Activated naive CD4-positive, alpha-beta T cell treated with anti-CD3 and anti-CD28 coated beads, Interleukin-2, amount 50 U/mL, for 24 hours (primary cell): Measurements from ENCODE around the gene ROBO3.

ENCODE experiments used
- H3K27ac Mint-ChIP-seq: one replicate; pipeline ENCODE4 v1.8.0; 2021; ENCODE audit warnings: mild to moderate bottlenecking, mixed read lengths
- H3K27me3 Mint-ChIP-seq: one replicate; pipeline ENCODE4 v1.8.0; 2021; ENCODE audit warnings: mixed read lengths
- H3K36me3 Mint-ChIP-seq: one replicate; pipeline ENCODE4 v1.8.0; 2021; ENCODE audit warnings: mixed read lengths
- H3K4me1 Mint-ChIP-seq: one replicate; pipeline ENCODE4 v1.8.0; 2021; ENCODE audit warnings: mixed read lengths
- H3K4me3 Mint-ChIP-seq: one replicate; pipeline ENCODE4 v1.8.0; 2021; ENCODE audit warnings: mild to moderate bottlenecking, mixed read lengths
- H3K9me3 Mint-ChIP-seq: one replicate; pipeline ENCODE4 v1.8.0; 2021; ENCODE audit warnings: mixed read lengths

Gene ROBO3, protein sequence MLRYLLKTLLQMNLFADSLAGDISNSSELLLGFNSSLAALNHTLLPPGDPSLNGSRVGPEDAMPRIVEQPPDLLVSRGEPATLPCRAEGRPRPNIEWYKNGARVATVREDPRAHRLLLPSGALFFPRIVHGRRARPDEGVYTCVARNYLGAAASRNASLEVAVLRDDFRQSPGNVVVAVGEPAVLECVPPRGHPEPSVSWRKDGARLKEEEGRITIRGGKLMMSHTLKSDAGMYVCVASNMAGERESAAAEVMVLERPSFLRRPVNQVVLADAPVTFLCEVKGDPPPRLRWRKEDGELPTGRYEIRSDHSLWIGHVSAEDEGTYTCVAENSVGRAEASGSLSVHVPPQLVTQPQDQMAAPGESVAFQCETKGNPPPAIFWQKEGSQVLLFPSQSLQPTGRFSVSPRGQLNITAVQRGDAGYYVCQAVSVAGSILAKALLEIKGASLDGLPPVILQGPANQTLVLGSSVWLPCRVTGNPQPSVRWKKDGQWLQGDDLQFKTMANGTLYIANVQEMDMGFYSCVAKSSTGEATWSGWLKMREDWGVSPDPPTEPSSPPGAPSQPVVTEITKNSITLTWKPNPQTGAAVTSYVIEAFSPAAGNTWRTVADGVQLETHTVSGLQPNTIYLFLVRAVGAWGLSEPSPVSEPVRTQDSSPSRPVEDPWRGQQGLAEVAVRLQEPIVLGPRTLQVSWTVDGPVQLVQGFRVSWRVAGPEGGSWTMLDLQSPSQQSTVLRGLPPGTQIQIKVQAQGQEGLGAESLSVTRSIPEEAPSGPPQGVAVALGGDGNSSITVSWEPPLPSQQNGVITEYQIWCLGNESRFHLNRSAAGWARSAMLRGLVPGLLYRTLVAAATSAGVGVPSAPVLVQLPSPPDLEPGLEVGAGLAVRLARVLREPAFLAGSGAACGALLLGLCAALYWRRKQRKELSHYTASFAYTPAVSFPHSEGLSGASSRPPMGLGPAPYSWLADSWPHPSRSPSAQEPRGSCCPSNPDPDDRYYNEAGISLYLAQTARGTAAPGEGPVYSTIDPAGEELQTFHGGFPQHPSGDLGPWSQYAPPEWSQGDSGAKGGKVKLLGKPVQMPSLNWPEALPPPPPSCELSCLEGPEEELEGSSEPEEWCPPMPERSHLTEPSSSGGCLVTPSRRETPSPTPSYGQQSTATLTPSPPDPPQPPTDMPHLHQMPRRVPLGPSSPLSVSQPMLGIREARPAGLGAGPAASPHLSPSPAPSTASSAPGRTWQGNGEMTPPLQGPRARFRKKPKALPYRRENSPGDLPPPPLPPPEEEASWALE (N-terminal part only)

DNA sequence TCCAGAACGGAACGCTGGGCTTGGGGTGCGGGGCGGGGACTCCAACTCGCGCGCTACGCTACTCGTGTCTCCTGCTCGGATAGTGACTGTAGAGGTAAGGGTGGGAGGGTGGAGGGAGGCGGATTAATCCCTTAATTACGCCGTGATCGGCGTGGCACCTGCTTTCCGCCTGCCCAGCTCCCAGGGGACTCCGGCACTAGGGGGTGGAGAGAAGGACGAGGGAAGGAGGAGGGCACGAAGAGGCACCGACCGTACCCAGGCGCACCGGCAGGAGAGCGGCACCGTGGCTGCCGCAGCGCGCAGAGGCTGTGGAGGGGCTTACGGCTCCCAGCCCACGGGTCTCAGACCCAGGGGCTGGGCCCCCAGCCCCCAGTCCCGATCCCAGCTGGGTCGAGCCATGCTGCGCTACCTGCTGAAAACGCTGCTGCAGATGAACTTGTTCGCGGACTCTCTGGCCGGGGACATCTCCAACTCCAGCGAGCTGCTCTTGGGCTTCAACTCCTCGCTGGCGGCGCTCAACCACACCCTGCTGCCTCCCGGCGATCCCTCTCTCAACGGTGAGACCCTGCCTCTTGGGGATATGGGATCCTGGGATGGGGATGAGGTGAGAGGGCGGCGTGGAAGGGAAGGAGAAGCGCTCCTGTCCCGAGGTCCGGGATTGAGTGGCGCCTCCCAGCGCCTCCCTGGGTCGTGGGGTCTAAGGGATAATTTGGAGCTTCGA is at the start of gene ROBO3:
Gene ROBO3, plus strand, starts transcription at position 252 of the 721 bp plus-strand sequence. Its CDS starts 146 bp downstream, at position 398.
- no peak within 1 kb of the TSS for H3K27ac Mint-ChIP-seq
- H3K4me3 Mint-ChIP-seq: no peak within 1 kb of the TSS
- peaks cover 43% of the 10 kb centered on the region for H3K4me1 Mint-ChIP-seq
- no peaks in the 10 kb centered on the region for H3K9me3 Mint-ChIP-seq
- peaks cover 1% of the 10 kb centered on the region for H3K36me3 Mint-ChIP-seq
- H3K27me3 Mint-ChIP-seq: peaks cover 62% of the 10 kb centered on the region

DNA sequence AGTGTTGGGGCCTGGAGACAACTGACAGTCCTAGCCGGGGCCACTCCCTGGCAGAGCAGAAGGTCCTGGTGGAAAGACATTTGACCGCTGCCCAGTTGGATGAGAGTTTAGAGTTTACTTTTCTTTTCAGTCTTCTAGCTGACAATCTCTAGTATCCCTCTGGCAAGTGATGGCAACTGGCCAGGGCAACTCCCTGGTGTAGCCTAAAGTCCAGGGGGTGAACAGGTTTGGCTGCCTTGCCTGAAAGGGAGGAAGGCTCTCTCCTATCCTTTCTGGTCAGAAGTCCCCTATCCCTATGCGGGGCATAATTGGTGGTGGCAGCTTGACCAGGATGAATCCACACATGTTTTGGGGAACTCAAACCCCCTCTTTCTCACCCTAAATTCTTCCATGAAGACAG is 48.2 kb upstream of the ROBO3 start:
- no peaks in the 10 kb centered on the region for H3K9me3 Mint-ChIP-seq
- no peak overlapping the region for H3K27ac Mint-ChIP-seq
- H3K4me3 Mint-ChIP-seq: no peak overlapping the region
- H3K36me3 Mint-ChIP-seq: no peaks in the 10 kb centered on the region
- peaks cover 24% of the 10 kb centered on the region for H3K27me3 Mint-ChIP-seq
- peaks cover 6% of the 10 kb centered on the region for H3K4me1 Mint-ChIP-seq

DNA sequence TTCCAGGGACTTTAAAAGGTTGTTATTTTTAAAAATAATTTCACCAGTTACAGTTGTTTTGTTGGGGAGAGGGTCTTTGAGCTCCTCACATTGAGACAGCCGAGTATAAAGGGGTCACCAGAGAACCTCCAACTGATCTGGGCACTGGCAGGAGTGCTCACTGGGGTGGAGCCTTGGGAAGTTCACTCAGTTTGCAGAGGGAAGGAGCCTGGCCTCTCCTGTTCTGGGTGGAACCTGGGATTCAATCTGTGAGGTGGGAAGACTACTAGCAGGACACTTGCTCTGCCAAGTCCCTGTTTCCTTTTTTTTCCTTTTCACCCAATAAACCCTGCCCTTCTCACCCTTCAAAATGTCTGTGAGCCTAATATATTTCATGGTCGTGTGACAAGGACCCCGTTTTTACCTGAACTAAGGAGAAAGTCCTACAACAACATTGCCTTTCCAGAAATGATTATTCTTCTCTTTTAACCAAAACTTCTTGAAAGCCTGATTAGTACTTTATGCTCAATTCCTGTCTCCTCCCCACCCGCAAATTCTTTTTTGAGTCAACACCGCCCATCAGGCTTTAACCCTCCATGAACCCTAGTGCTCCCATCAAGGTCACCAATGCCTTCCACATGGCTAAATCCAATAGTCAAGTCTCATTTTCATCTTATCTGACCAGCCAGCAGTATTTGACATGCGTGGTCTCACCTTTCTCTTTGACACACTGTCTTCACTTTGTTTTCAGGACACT is 43.1 kb upstream of the ROBO3 start:
- no peaks in the 10 kb centered on the region for H3K4me1 Mint-ChIP-seq
- peaks cover 17% of the 10 kb centered on the region for H3K27me3 Mint-ChIP-seq
- H3K4me3 Mint-ChIP-seq: no peak overlapping the region
- no peaks in the 10 kb centered on the region for H3K36me3 Mint-ChIP-seq
- H3K27ac Mint-ChIP-seq: no peak overlapping the region
- H3K9me3 Mint-ChIP-seq: no peaks in the 10 kb centered on the region

DNA sequence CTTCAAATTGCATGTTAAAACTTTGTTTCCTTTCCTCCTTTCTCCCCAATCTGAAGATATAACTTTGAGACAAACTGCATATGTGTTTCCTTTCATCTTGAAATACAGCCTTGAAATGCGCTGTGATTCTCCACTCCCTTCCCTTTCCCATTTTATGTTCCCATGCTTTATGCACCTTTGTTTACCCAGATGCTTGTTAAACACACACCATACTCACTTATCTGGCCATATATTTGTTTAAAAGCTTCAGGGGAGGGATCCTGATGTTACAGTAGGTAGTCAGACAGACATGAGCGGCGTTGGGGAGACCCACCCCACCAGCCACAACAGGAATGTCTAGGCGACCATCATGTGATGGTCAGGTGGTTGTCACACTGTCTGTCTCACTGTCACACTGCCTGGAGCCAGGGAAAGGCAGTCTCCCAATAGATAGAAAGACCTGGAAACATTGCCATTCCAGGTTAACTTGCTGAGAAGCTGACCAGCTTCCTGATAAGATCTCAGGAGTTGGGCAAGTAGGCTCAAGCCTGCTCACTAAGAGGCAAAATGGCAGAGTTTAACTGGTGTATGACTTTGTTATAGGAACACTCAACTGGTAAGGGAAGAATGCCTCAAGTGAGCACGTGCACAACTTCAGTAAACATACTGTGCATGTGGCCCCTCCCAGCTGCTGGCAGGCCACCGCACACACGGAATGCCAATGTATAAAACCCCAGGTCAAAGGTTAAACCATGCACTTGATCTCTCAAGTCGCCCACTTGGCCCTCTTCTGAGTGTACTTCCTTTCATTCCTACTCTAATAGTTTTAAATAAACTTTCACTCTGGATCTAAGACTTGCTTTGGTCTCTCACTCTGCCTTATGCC is 41.5 kb upstream of the ROBO3 start:
- Mint-ChIP-seq H3K9me3 (no peaks in the 10 kb centered on the region), H3K27ac (no peak overlapping the region), H3K36me3 (no peaks in the 10 kb centered on the region), H3K4me3 (no peak overlapping the region), H3K4me1 (no peaks in the 10 kb centered on the region), H3K27me3 (peaks cover 15% of the 10 kb centered on the region)

DNA sequence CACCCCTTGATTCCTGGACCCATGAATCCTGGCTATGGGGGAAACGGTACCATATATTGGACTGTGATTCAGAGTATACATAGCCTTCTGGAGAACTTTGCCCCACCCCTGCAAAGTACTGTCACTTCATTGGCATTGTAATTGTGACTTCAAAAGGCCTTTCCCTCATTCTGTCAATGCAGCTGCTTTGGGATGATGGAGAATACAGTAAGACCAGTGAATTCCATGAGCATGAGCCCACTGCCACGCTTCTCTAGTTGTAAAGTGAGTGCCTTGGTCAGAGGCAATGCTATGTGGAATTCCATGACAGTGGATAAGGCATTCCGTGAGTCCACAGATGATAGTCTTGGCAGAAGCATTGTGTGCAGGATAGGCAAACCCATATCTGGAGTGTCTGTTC is 39.4 kb upstream of the ROBO3 start:
- Mint-ChIP-seq H3K27me3 (peaks cover 9% of the 10 kb centered on the region), H3K9me3 (no peaks in the 10 kb centered on the region), H3K4me3 (no peak overlapping the region), H3K27ac (no peak overlapping the region), H3K4me1 (no peaks in the 10 kb centered on the region), H3K36me3 (no peaks in the 10 kb centered on the region)

DNA sequence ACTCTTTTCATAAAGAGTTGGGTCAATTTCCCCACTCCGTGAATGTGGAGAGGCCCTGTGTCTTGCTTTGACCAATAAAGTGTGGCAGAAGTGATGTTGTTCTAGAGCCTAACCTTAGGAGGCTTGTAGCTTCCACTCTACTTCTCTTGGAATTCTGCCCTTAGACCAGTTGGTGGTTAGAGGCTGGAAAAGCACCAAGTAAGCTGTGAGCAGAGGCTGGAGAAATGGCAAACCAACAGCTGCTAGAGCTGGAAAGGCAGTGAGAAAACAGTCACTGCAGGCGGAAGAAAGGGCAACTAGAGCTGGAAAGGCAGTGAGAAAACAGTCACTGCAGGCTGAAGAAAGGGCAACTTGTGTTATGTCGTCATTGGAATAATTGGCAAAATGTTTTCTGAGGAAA is 35.2 kb upstream of the ROBO3 start:
- no peaks in the 10 kb centered on the region for H3K9me3 Mint-ChIP-seq
- H3K27me3 Mint-ChIP-seq: peaks cover 6% of the 10 kb centered on the region
- no peaks in the 10 kb centered on the region for H3K4me1 Mint-ChIP-seq
- H3K27ac Mint-ChIP-seq: no peak overlapping the region
- H3K4me3 Mint-ChIP-seq: no peak overlapping the region
- H3K36me3 Mint-ChIP-seq: no peaks in the 10 kb centered on the region

DNA sequence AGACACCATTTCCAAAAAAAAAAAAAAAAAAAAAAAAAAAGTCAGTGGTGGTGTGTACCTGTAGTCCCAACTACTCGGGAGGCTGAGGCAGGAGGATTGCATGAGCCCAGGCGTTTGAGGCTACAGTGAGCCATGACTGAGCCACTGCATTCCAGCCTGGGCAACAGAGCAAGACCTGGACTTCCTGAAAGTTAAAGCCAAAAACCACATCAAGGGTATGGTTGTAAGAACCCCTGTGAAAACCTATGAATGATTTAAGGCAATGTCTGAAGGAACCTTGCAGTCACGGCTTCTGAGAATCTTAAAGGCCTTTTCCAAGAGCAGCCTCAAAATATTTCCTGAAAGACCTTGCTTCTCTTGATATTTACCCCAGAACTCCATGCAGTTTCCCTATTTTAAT is 34.5 kb upstream of the ROBO3 start:
- H3K4me1 Mint-ChIP-seq: no peaks in the 10 kb centered on the region

DNA sequence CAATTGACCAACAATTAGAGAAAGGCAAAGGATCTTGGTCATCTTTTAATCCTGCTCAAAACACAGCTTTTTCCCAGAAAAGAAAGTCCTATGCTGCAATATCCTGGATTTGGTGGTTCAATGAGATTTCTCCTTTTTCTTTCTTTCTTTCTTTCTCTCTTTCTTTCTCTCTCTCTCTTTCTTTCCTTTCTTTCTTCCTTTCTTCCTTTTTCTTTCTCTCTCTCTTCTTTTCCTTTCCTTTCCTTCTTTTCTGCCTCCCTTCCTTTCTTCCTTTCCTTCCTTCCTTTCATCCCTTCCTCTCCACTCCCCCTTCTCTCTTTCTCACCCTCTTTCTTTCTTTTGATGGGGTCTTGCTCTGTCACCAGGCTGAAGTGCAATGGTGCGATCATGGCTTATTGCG is 33.3 kb upstream of the ROBO3 start:
- Mint-ChIP-seq H3K27ac (peak overlapping the region; percentile 27), H3K27me3 (peaks cover 9% of the 10 kb centered on the region), H3K36me3 (no peaks in the 10 kb centered on the region), H3K4me1 (peaks cover 8% of the 10 kb centered on the region), H3K4me3 (no peak overlapping the region), H3K9me3 (no peaks in the 10 kb centered on the region)

More for the DNA sequence above, 34.5 kb upstream of the ROBO3 start:
- Mint-ChIP-seq H3K27me3 (peaks cover 6% of the 10 kb centered on the region), H3K4me3 (no peak overlapping the region), H3K27ac (no peak overlapping the region), H3K9me3 (no peaks in the 10 kb centered on the region), H3K36me3 (no peaks in the 10 kb centered on the region)

DNA sequence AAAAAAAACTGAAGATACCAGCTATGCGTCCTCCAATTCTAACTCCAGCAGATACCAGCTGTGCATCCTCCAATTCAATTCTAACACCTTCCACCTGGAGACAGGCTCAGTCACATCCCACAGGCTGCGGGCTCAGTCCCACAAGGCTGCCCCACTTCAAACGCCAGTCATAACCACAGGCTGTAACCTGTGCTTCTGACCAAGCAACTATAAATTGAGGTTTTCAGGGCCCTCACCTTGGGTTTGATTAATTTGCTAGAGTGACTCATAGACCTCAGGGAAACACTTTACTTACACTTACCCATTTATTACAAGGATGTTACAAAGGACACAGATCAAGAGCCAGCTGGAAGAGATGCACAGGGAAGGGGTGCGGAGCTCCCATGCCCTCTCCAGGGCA is 32.7 kb upstream of the ROBO3 start:
- H3K9me3 Mint-ChIP-seq: no peaks in the 10 kb centered on the region
- no peaks in the 10 kb centered on the region for H3K36me3 Mint-ChIP-seq
- no peak overlapping the region for H3K4me3 Mint-ChIP-seq
- H3K27ac Mint-ChIP-seq: no peak overlapping the region
- H3K27me3 Mint-ChIP-seq: peaks cover 11% of the 10 kb centered on the region
- H3K4me1 Mint-ChIP-seq: peaks cover 12% of the 10 kb centered on the region

DNA sequence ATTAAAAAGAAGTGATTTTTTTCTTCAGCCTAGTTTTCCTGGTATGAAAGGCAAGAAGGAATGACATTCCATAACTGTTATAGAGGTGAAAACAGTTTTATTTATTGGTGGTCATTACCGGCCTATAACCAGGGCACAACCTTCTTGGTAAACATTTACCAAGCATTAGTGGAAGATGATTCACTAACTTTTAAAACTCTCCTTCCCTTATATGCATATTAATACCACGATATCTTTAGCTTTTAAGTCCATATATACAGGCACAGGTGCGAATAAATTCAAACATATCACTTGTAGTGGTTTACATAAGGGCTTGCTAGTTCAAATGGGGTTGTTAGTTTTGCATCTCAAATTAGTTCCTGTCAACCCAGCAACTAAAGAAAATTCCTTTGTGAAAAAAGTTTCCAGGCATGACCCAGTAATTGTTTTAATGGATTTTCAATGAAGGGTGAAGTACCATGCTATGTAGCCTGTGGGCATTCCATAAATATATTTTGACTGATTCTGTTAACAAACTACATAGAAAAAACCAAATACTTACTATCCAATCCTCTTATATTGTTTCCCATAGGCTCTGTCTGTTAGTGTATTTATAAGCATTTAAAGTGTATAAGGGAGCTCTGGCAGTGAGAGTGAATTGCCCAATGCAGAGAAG is 30.6 kb upstream of the ROBO3 start:
- H3K9me3 Mint-ChIP-seq: no peaks in the 10 kb centered on the region
- H3K27ac Mint-ChIP-seq: no peak overlapping the region
- peaks cover 12% of the 10 kb centered on the region for H3K4me1 Mint-ChIP-seq
- no peak overlapping the region for H3K4me3 Mint-ChIP-seq
- peaks cover 22% of the 10 kb centered on the region for H3K27me3 Mint-ChIP-seq
- H3K36me3 Mint-ChIP-seq: no peaks in the 10 kb centered on the region

DNA sequence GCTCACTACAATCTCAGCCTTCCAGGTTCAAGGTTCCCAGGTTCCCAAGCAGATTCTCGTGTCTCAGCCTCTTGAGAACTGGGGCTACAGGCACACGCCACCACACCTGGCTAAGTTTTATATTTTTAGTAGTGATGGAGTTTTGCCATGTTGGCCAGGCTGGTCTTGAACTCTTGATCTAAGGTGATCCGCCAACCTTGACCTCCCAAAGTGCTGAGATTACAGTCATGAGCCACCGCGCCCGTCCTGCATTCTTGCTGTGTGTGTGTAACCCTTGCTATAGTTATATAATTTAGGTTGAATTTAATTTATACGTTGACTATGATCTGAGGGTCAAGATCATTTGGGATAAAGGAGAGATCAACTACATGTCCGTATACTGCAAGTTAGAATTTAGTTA is 29.3 kb upstream of the ROBO3 start:
- Mint-ChIP-seq H3K27me3 (peaks cover 32% of the 10 kb centered on the region), H3K4me1 (peaks cover 18% of the 10 kb centered on the region), H3K36me3 (no peaks in the 10 kb centered on the region), H3K27ac (peak overlapping the region; percentile 51), H3K9me3 (no peaks in the 10 kb centered on the region), H3K4me3 (peak overlapping the region; percentile 81)

DNA sequence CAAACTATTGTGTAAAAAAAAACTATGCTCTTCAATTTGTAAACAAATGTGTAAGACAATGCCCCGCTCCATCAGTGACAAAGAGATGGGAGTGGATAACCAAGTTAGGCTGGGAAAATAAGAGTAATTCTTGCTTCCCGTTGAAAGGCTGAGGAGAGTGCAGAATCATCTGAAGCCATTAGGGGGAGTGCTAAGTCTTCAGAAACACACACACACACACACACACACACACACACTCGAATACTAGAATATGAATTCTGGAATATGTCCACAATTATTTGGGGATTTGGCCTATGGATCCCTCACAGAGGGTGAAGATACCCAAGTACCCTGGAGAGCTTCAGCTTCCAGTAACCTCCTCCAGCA is 27.8 kb upstream of the ROBO3 start:
- Mint-ChIP-seq H3K36me3 (no peaks in the 10 kb centered on the region), H3K4me1 (peaks cover 18% of the 10 kb centered on the region), H3K9me3 (no peaks in the 10 kb centered on the region), H3K27ac (no peak overlapping the region), H3K4me3 (no peak overlapping the region), H3K27me3 (peaks cover 47% of the 10 kb centered on the region)

DNA sequence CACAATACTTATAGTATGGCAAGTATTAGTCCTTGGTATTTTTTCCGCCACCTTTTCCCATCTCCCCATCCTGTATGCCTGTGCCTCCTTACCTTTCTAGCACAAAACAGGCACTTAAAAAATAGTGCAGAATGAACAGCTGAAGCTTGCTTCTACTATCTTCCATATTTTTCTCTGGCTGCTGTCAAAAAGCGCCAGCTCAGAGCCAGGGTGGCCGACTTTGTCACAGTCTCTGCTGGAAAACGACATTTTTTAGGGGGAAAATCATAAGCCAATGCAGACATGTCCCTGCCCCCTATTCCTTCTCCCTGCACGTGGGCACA is 26.5 kb upstream of the ROBO3 start:
- Mint-ChIP-seq H3K27ac (no peak overlapping the region), H3K36me3 (no peaks in the 10 kb centered on the region), H3K4me3 (no peak overlapping the region), H3K27me3 (peaks cover 54% of the 10 kb centered on the region), H3K9me3 (no peaks in the 10 kb centered on the region), H3K4me1 (peaks cover 21% of the 10 kb centered on the region)
